VCaP (cell line): ENCODE results near the gene ARMS2.

ENCODE experiments used
- H3K27ac ChIP-seq: fragments of 450-650 bp; 2 replicates; pipeline ENCODE4 v1.5.1; 2017
- CTCF ChIP-seq: fragments of 450-650 bp; conservative IDR thresholded peaks from 2 replicates; pipeline ENCODE4 v1.5.1; 2017; ENCODE audit warnings: mild to moderate bottlenecking, moderate library complexity

Gene ARMS2

GRCh38 chr10:122503012-122503411, 48.6 kb downstream of the ARMS2 start:
- no peak for TF ChIP-seq CTCF

GRCh38 chr10:122503886-122504609, 49.6 kb downstream of the ARMS2 start:
- TF ChIP-seq CTCF: no peak
- H3K27ac ChIP-seq: peak overlapping the region; percentile 13; the same call in 1 of the 2 replicates

More at GRCh38 chr10:122503012-122503411, 48.6 kb downstream of the ARMS2 start:
- no peak overlapping the region for H3K27ac ChIP-seq

GRCh38 chr10:122504610-122504950, 50.1 kb downstream of the ARMS2 start:
- TF ChIP-seq CTCF: no peak
- peak overlapping the region; percentile 13; the same call in 1 of the 2 replicates for H3K27ac ChIP-seq

GRCh38 chr10:122505011-122505410, 50.6 kb downstream of the ARMS2 start:
- no peak for TF ChIP-seq CTCF
- no peak overlapping the region; the same call in 1 of the 2 replicates for H3K27ac ChIP-seq

- TF ChIP-seq CTCF: no peak
- no peak overlapping the region for H3K27ac ChIP-seq
Observed at GRCh38 chr10:122505885-122506645, 51.6 kb downstream of the ARMS2 start.
